Measurements from ENCODE around the gene ING5. TPM values are rescaled to one million over a fixed set of nuclear protein-coding genes. Genes with fewer than 3 reads are reported as not detected.

The ING5 gene
- total RNA-seq, 2 donors from 2014 or later = 18.3 to 44.2 TPM

DNA sequence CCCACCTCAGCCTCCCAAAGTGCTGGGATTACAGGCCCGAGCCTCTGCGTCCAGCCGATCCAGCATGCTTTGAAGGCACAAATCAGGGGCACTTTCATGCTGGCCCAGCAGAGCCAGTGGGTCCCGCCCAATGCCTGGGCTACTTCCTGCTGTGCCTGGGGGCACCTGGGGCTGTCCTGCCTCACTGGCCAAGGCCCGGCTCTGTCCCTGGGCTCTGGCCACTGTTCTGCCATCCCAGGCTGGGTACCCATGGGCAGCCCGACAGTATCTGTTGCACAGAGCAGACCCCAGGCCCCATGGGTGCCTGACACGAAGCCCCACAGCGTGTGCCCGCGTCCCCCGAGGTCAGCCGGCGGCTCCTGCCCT, 68.0 kb downstream of the ING5 start:
- Histone ChIP-seq H3K36me3 (no peaks in the 10 kb centered on the region), H3K9ac (ENCODE audit: low read depth in 2 of 2, low read length in 2 of 2) (no peak overlapping the region), H3K27ac (no peak overlapping the region), H3K9me3 (no peaks in the 10 kb centered on the region), H3K4me3 (no peak overlapping the region), H3K27me3 (no peaks in the 10 kb centered on the region), H3K4me1 (no peaks in the 10 kb centered on the region)
- intact Hi-C loops (cut with DNase I) = no loop called here
- TF ChIP-seq CTCF (IDR thresholded peaks at IDR 0.05) = no peak
- DNase-seq = no peak

DNA sequence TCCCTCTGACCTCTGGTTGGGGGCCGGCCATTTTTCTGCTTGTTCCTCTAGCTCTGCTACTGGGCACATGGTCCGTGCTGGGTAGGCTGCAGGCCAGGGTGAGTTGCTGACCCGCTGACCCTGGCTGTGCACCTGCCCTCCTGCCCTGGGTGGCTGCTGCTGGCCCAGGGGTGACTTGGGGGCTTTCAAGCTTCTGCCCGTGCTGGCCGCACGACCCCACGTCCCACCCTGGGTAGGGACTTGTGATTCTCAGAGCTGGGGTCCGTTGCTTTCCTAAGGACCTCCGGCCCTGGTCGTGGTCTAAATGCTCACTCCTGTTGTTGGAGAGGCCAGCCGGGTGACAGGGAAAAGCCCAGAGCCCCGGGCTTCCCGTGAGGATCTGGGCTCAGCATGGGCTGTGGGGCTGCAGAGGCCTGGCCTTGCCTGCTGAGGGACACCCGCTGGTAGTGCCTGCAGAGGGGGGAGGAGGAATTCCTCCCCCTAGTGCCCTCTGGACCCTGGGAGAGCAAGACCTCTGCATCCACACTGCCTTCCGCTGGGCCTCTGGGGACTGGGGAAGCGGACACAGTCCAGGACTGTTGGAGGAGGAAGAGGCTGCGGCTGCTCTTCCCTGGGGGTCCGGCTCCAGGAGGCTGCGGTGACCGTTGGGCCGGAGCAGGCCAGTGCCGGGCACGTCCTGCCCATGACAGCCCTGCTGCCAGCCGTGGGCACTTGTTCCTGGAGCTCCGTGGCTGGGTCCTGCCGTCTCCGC, 68.5 kb downstream of the ING5 start:
- Histone ChIP-seq H3K9me3 (no peaks in the 10 kb centered on the region), H3K27ac (no peak overlapping the region), H3K9ac (ENCODE audit: low read depth in 2 of 2, low read length in 2 of 2) (no peak overlapping the region), H3K36me3 (no peaks in the 10 kb centered on the region), H3K4me3 (no peak overlapping the region), H3K27me3 (no peaks in the 10 kb centered on the region), H3K4me1 (no peaks in the 10 kb centered on the region)
- no peak for DNase-seq
- TF ChIP-seq CTCF (IDR thresholded peaks at IDR 0.05) = no peak
- intact Hi-C loops (cut with DNase I) = no loop called here

- no peak for DNase-seq
- no peak overlapping the region for H3K4me3 ChIP-seq
- intact Hi-C loops (cut with DNase I) = no loop called here
- no peaks in the 10 kb centered on the region for H3K4me1 ChIP-seq
- H3K36me3 ChIP-seq = no peaks in the 10 kb centered on the region
- H3K27ac ChIP-seq = no peak overlapping the region
- no peak overlapping the region for H3K9ac ChIP-seq (ENCODE audit: low read depth in 2 of 2, low read length in 2 of 2)
- no peaks in the 10 kb centered on the region for H3K9me3 ChIP-seq
- H3K27me3 ChIP-seq = no peaks in the 10 kb centered on the region
- no peak for TF ChIP-seq CTCF (IDR thresholded peaks at IDR 0.05)
Measured at GRCh38 chr2:241770936-241771285, 69.1 kb downstream of the ING5 start.

- H3K9me3 ChIP-seq = no peaks in the 10 kb centered on the region
- H3K4me3 ChIP-seq = no peak overlapping the region
- H3K36me3 ChIP-seq = no peaks in the 10 kb centered on the region
- no peak for TF ChIP-seq CTCF (IDR thresholded peaks at IDR 0.05)
- H3K27me3 ChIP-seq = no peaks in the 10 kb centered on the region
- H3K4me1 ChIP-seq = no peaks in the 10 kb centered on the region
- no peak for DNase-seq
- no peak overlapping the region for H3K9ac ChIP-seq (ENCODE audit: low read depth in 2 of 2, low read length in 2 of 2)
- H3K27ac ChIP-seq = no peak overlapping the region
- intact Hi-C loops (cut with DNase I) = no loop called here
Measured at GRCh38 chr2:241771286-241772062, 69.6 kb downstream of the ING5 start.

- H3K4me1 ChIP-seq = no peaks in the 10 kb centered on the region
- H3K9me3 ChIP-seq = no peaks in the 10 kb centered on the region
- no peak for DNase-seq
- H3K9ac ChIP-seq (ENCODE audit: low read depth in 2 of 2, low read length in 2 of 2) = no peak overlapping the region
- intact Hi-C loops (cut with DNase I) = no loop called here
- no peak overlapping the region for H3K27ac ChIP-seq
- H3K36me3 ChIP-seq = no peaks in the 10 kb centered on the region
- no peak for TF ChIP-seq CTCF (IDR thresholded peaks at IDR 0.05)
- H3K27me3 ChIP-seq = no peaks in the 10 kb centered on the region
- no peak overlapping the region for H3K4me3 ChIP-seq
Measured at GRCh38 chr2:241772063-241772499, 70.2 kb downstream of the ING5 start.

All from colonic mucosa (tissue), 4 donors.